HepG2 (cell line): Measurements from ENCODE around the gene PMPCB. TPM values are rescaled to one million over a fixed set of nuclear protein-coding genes. Genes with fewer than 3 reads are reported as not detected.

ENCODE experiments used
- IKZF4 ChIP-seq: sonication (generic); formaldehyde crosslinking; IDR thresholded peaks from 2 replicates; pipeline ENCODE4 v1.5.1; 2020; ENCODE audit warnings: borderline replicate concordance, mild to moderate bottlenecking, low read depth, missing genetic modification reagents; ENCODE audit errors: not compliant biosample characterization
- JDP2 ChIP-seq: sonication (generic); formaldehyde crosslinking; IDR thresholded peaks from 2 replicates; pipeline ENCODE4 v1.8.1; 2022; ENCODE audit warnings: missing genetic modification reagents, borderline replicate concordance
- MTERF4 ChIP-seq: sonication (generic); formaldehyde crosslinking; IDR thresholded peaks from 2 replicates; pipeline ENCODE4 v1.8.0; 2023; ENCODE audit warnings: mild to moderate bottlenecking, missing genetic modification reagents
- MYC ChIP-seq: sonication (generic); formaldehyde crosslinking; IDR thresholded peaks from 2 replicates; pipeline ENCODE4 v1.9.0; 2021; ENCODE audit warnings: missing genetic modification reagents, borderline replicate concordance
- POLR2A ChIP-seq, 2 experiments: IDR thresholded peaks; 2 replicates each; pipeline ENCODE4 v1.6.1; 2011; ENCODE audit warnings: low read depth in 2 of 2, low read length in 2 of 2, mild to moderate bottlenecking in 1 of 2, moderate library complexity in 1 of 2; ENCODE audit not compliant: insufficient read depth in 1 of 2
- TBP ChIP-seq: sonication (generic); formaldehyde crosslinking; IDR thresholded peaks from 2 replicates; pipeline ENCODE4 v1.5.0; 2020; ENCODE audit warnings: missing genetic modification reagents
- ZHX1 ChIP-seq: sonication (generic); formaldehyde crosslinking; IDR thresholded peaks from 2 replicates; pipeline ENCODE4 v1.8.1; 2022; ENCODE audit warnings: low read depth, mild to moderate bottlenecking, missing genetic modification reagents
- ZNF136 ChIP-seq: sonication (generic); formaldehyde crosslinking; IDR thresholded peaks from 2 replicates; pipeline ENCODE4 v1.8.1; 2022; ENCODE audit warnings: low read depth, mild to moderate bottlenecking, moderate library complexity, missing genetic modification reagents
- ZNF20 ChIP-seq: sonication (generic); formaldehyde crosslinking; IDR thresholded peaks from 2 replicates; pipeline ENCODE4 v1.4.0; 2020; ENCODE audit warnings: mild to moderate bottlenecking, moderate library complexity, missing genetic modification reagents
- ZNF276 ChIP-seq: sonication (generic); formaldehyde crosslinking; IDR thresholded peaks from 2 replicates; pipeline ENCODE4 v1.4.0; 2020; ENCODE audit warnings: mild to moderate bottlenecking, low read depth, missing genetic modification reagents
- ZNF382 ChIP-seq: sonication (generic); formaldehyde crosslinking; IDR thresholded peaks from 2 replicates; pipeline ENCODE4 v1.5.0; 2020; ENCODE audit warnings: missing genetic modification reagents, mild to moderate bottlenecking, borderline replicate concordance
- ZNF503 ChIP-seq: sonication (generic); formaldehyde crosslinking; IDR thresholded peaks from 2 replicates; pipeline ENCODE4 v1.4.0; 2020; ENCODE audit warnings: missing genetic modification reagents
- ZNF570 ChIP-seq: sonication (generic); formaldehyde crosslinking; IDR thresholded peaks from 2 replicates; pipeline ENCODE4 v1.4.0; 2020; ENCODE audit warnings: mild to moderate bottlenecking, missing genetic modification reagents, borderline replicate concordance
- ZNF639 ChIP-seq: conservative IDR thresholded peaks from 2 replicates; pipeline ENCODE4 v1.6.1; 2018; ENCODE audit warnings: missing genetic modification reagents
- ZNF850 ChIP-seq: sonication (generic); formaldehyde crosslinking; conservative IDR thresholded peaks from 2 replicates; pipeline ENCODE4 v1.9.0; 2021; ENCODE audit warnings: mild to moderate bottlenecking, missing genetic modification reagents
- polyA plus RNA-seq, 8 experiments: library from polyadenylated mRNA; depleted of rRNA in 3 of 8; stranded (reverse) in 7 of 8; unstranded in 1 of 8; fragments of >200 nt; fragmentation: Illumina TruSeq in 4 of 8; extraction: Trizol in 4 of 8; gene quantifications; 2 replicates each; pipeline versions ENCODE4 v1.2.1 to v1.2.3, GENCODE V29; 2011 to 2016; ENCODE audit warnings: low read depth in 4 of 8, missing spikeins in 1 of 8, mixed read lengths in 1 of 8; ENCODE audit not compliant: insufficient read depth in 1 of 8
- total RNA-seq, 5 experiments: library from RNA; depleted of rRNA; stranded (reverse); fragments of >200 nt; fragmentation: Illumina TruSeq; extraction: Trizol; gene quantifications; 2 replicates each; pipeline ENCODE4 v1.2.3, GENCODE V29; 2016; ENCODE audit warnings: low read depth in 1 of 5

Gene PMPCB
- total and polyA plus RNA-seq, 2 of the 13 experiments (the other 11 are each of a cell fraction or from before 2014, with no cell fraction given) = 80.8 to 124 TPM

- TF ChIP-seq MTERF4 (CRISPR knock-in tag) (no peak), ZNF503 (no peak), ZNF382 (CRISPR knock-in tag) (no peak), IKZF4 (CRISPR knock-in tag) (no peak), ZNF20 (no peak), TBP (no peak), ZNF276 (CRISPR knock-in tag) (no peak), ZNF639 (CRISPR knock-in tag) (no peak; the same call in 1 of the 2 replicates), ZNF570 (CRISPR knock-in tag) (no peak), ZHX1 (no peak), MYC (CRISPR knock-in tag) (0 out of 2 replicates have a peak, but pooled peaks have one; percentile 59), JDP2 (no peak), POLR2A (IDR thresholded peaks at IDR 0.05; ENCODE audit: insufficient read depth in 1 of 2, low read depth in 2 of 2, low read length in 2 of 2) (peak; percentile 55 to 70; a peak in 3 of 4 replicates), ZNF136 (CRISPR knock-in tag) (peak; percentile 80; the same call in 1 of the 2 replicates), ZNF850 (CRISPR knock-in tag) (no peak)
Observed at GRCh38 chr7:103347507-103348267, 50.5 kb downstream of the PMPCB start, which contains the start of gene PSMC2 (continued).
